ENCODE data around the gene PMM2.
"Not testable (repeated sequence)": the region's sequence is repeated elsewhere in the genome, so short reads cannot be mapped to it uniquely, and the experiment has no call there.

The PMM2 gene

DNA sequence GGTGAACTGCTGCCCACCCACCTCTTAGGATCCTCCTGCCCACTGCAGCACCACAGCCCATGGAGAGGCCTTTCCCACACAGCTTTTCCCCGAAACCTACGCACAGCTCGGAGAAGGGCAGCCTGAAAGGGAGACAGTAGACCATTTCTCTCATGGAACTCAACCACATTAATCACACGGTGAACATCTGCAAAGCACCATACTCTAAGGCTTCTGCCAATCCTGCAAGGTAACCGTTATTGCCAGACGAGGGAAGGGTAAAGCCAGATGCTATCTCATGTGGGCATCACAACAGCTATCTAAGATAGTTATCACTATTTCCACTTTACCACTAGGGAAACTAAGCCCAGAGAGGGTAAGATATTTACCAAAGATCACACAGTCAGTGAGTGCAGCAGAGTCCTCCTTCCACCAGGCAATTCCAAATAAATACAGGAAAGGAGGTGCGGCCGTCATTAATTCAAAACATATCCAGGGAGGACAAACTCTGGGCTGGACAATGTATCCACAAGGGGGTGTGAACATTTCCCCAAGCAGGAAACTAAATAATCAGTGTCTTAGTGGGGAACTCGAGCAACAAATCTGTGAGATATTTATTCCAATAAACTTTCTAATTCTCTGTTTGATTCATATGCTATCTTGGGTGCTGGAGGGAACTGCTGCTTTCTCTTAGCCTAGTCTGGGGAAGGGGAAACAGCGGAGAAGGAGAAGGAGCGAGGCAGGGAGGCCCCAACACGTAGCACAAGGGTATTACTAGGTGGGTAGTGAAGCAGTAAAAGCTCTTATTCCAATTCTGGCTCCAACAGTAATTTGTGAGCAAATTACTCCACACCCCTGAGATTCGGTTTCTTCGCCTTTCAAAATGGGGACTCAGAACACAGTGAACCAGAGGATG, 923 bp upstream of the PMM2 start:
- no peak for TF ChIP-seq CTCF (IDR thresholded peaks at IDR 0.05)
- Histone ChIP-seq H3K4me1 (ENCODE audit: control insufficient read depth in 1 of 2, insufficient read depth in 1 of 2, low read depth in 1 of 2, low read length in 1 of 2) (peaks cover 22 to 24% of the 10 kb centered on the region in 2 experiments), H3K4me3 (ENCODE audit: low read depth in 1 of 2, low read length in 1 of 2) (peak overlapping the region; percentile 81 to 85)

DNA sequence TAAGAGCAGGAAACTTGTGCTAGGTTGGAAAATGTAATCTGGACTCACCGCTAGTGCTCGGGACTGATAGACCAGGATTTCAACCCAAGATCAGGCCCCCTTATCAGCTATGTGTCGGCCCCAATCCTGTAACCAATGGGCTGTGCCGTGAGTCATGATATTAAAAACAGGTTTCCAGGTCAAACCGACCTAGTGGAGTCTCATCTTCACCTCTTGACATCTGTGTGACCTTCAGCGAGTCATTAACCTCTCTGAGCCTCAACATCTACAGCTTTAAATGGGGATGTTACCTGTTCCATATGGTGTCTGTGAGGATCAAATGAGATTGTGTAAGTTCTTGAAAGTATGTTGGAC, 512 bp downstream of the PMM2 start:
- H3K27ac ChIP-seq = peak overlapping the region; percentile 70
- H3K4me3 ChIP-seq (ENCODE audit: low read depth in 1 of 2, low read length in 1 of 2) = peak overlapping the region; percentile 81 to 85
- peaks cover 14% of the 10 kb centered on the region for H3K36me3 ChIP-seq
- TF ChIP-seq CTCF (IDR thresholded peaks at IDR 0.05) = no peak
- H3K9me3 ChIP-seq = no peaks in the 10 kb centered on the region
- H3K4me1 ChIP-seq (ENCODE audit: control insufficient read depth in 1 of 2, insufficient read depth in 1 of 2, low read depth in 1 of 2, low read length in 1 of 2) = peaks cover 22 to 24% of the 10 kb centered on the region in 2 experiments
- no peaks in the 10 kb centered on the region for H3K27me3 ChIP-seq

More for the DNA sequence above, 923 bp upstream of the PMM2 start:
- H3K27ac ChIP-seq = peak overlapping the region; percentile 70
- H3K27me3 ChIP-seq = no peaks in the 10 kb centered on the region
- H3K9me3 ChIP-seq = no peaks in the 10 kb centered on the region
- H3K36me3 ChIP-seq = peaks cover under 1% of the 10 kb centered on the region

DNA sequence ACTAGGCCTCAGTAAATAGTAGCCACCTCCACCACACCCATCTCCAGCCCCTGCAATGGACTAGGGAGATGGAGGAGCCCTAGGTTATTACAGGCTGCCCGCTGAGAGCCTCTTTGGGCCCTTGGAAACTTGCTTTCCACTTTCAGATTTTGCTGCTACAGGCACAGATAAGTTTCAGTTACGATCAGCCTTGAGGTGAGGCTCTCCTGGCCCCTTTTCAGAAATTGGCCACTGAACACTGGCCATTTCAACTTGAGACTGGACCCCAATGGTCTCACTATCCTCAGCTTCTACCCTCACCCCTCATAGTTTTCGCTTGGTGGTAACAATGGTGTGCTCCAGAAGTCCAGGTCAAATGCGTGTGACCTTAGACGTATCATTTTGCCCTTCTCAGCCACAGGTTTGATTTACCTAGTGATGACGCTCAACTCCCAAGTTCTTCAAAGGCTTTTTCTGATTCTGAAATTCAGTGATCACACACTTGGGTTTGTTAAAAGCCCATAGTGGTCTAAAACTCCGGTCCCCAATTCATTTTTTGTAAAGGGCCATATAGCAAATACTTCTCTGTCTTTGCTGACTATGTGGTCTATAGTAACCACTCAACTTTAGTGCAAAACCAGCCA, 1.0 kb downstream of the PMM2 start:
- Histone ChIP-seq H3K27me3 (no peaks in the 10 kb centered on the region), H3K36me3 (peaks cover 17% of the 10 kb centered on the region), H3K27ac (no peak overlapping the region), H3K4me1 (ENCODE audit: control insufficient read depth in 1 of 2, insufficient read depth in 1 of 2, low read depth in 1 of 2, low read length in 1 of 2) (peaks cover 22 to 24% of the 10 kb centered on the region in 2 experiments), H3K4me3 (ENCODE audit: low read depth in 1 of 2, low read length in 1 of 2) (peak overlapping the region in 1 of 2 experiments; percentile 85), H3K9me3 (no peaks in the 10 kb centered on the region)
- TF ChIP-seq CTCF (IDR thresholded peaks at IDR 0.05) = no peak

DNA sequence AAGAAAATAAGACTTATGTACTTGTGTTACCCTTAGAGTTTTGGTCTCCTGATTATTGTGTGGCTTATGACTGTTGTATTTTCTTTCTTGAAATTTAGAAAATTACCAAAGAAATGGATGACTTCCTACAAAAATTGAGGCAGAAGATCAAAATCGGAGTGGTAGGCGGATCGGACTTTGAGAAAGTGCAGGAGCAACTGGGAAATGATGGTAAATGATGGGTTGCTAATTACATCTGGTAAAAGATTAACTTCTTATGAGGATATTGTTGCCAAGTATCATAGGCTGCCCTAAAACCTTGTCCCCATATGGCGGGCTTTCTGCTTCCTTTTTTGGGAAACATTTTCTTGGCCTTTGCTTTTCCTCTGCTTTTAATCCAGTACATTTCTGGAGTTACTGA, 4.1 kb downstream of the PMM2 start:
- Histone ChIP-seq H3K27ac (no peak overlapping the region), H3K4me1 (ENCODE audit: control insufficient read depth in 1 of 2, insufficient read depth in 1 of 2, low read depth in 1 of 2, low read length in 1 of 2) (peaks cover 20 to 21% of the 10 kb centered on the region in 2 experiments), H3K9me3 (no peaks in the 10 kb centered on the region), H3K4me3 (ENCODE audit: low read depth in 1 of 2, low read length in 1 of 2) (no peak overlapping the region), H3K36me3 (peaks cover 35% of the 10 kb centered on the region), H3K27me3 (no peaks in the 10 kb centered on the region)
- TF ChIP-seq CTCF (IDR thresholded peaks at IDR 0.05) = no peak

DNA sequence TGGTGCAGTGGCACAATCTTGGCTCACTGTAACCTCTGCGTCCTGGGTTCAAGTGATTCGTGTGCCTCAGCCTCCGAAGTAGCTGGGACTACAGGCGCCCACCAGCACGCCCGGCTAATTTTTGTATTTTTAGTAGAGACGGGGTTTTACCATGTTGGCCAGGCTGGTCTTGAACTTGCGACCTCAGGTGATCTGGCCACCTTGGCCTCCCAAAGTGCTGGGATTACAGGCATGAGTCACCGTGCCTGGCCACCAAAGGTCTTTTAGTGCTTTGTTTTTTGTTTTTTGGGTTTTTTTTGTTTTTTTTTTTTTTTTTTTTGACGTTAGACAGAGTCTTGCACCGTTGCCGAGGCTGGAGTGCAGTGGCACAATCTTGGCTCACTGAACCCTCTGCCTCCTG, 6.1 kb downstream of the PMM2 start:
- H3K4me3 ChIP-seq (ENCODE audit: low read depth in 1 of 2, low read length in 1 of 2); H3K27me3 ChIP-seq; H3K4me1 ChIP-seq (ENCODE audit: control insufficient read depth in 1 of 2, insufficient read depth in 1 of 2, low read depth in 1 of 2, low read length in 1 of 2); H3K9me3 ChIP-seq; H3K27ac ChIP-seq: not testable (repeated sequence)
- peaks cover 54% of the 10 kb centered on the region for H3K36me3 ChIP-seq

- TF ChIP-seq CTCF (IDR thresholded peaks at IDR 0.05) = no peak
- no peaks in the 10 kb centered on the region for H3K27me3 ChIP-seq
- H3K27ac ChIP-seq = no peak overlapping the region
- no peak overlapping the region for H3K4me3 ChIP-seq (ENCODE audit: low read depth in 1 of 2, low read length in 1 of 2)
- no peaks in the 10 kb centered on the region for H3K9me3 ChIP-seq
- H3K36me3 ChIP-seq = peaks cover 58% of the 10 kb centered on the region
- no peaks in the 10 kb centered on the region for H3K4me1 ChIP-seq (ENCODE audit: control insufficient read depth in 1 of 2, insufficient read depth in 1 of 2, low read depth in 1 of 2, low read length in 1 of 2)
These were observed 6.7 kb downstream of the PMM2 start for GRCh38 chr16:8804313-8804712.

All from neutrophil (primary cell).